ENCODE measurements around the gene STARD9.

STARD9 gene

GRCh38 chr15:42741710-42742109 is 166.3 kb downstream of the STARD9 start:
- Mint-ChIP-seq H3K27me3 (ENCODE audit: low read depth) (no peaks in the 10 kb centered on the region), H3K36me3 (ENCODE audit: low read depth) (peaks cover 8% of the 10 kb centered on the region), H3K4me3 (no peak overlapping the region), H3K9me3 (no peaks in the 10 kb centered on the region), H3K27ac (peak overlapping the region; percentile 65 to 94 (median 94)), H3K4me1 (peaks cover 57% of the 10 kb centered on the region)
- no peak for TF ChIP-seq CTCF (IDR thresholded peaks at IDR 0.05; ENCODE audit: unreplicated experiment in 3 of 3)

- peaks cover 8% of the 10 kb centered on the region for H3K36me3 Mint-ChIP-seq (ENCODE audit: low read depth)
- TF ChIP-seq CTCF (IDR thresholded peaks at IDR 0.05; ENCODE audit: unreplicated experiment in 3 of 3), result no peak
- peak overlapping the region; percentile 65 to 94 (median 94) for H3K27ac Mint-ChIP-seq
- no peaks in the 10 kb centered on the region for H3K9me3 Mint-ChIP-seq
- H3K27me3 Mint-ChIP-seq (ENCODE audit: low read depth), result no peaks in the 10 kb centered on the region
- H3K4me1 Mint-ChIP-seq, result peaks cover 56% of the 10 kb centered on the region
- no peak overlapping the region for H3K4me3 Mint-ChIP-seq
These were observed 166.7 kb downstream of the STARD9 start for GRCh38 chr15:42742149-42742548.

- H3K27me3 Mint-ChIP-seq (ENCODE audit: low read depth), result no peaks in the 10 kb centered on the region
- H3K36me3 Mint-ChIP-seq (ENCODE audit: low read depth), result peaks cover 12% of the 10 kb centered on the region
- H3K4me3 Mint-ChIP-seq, result no peak overlapping the region
- peaks cover 47% of the 10 kb centered on the region for H3K4me1 Mint-ChIP-seq
- no peaks in the 10 kb centered on the region for H3K9me3 Mint-ChIP-seq
- H3K27ac Mint-ChIP-seq, result peak overlapping the region in 2 of 3 experiments; percentile 56 to 94
- TF ChIP-seq CTCF (IDR thresholded peaks at IDR 0.05; ENCODE audit: unreplicated experiment in 3 of 3), result no peak
These were observed 168.8 kb downstream of the STARD9 start for GRCh38 chr15:42744195-42744594.

GRCh38 chr15:42749266-42749665 is 173.9 kb downstream of the STARD9 start:
- TF ChIP-seq CTCF (IDR thresholded peaks at IDR 0.05; ENCODE audit: unreplicated experiment in 3 of 3), result no peak
- H3K4me1 Mint-ChIP-seq, result peaks cover 17% of the 10 kb centered on the region
- H3K4me3 Mint-ChIP-seq, result no peak overlapping the region
- peaks cover 54% of the 10 kb centered on the region for H3K36me3 Mint-ChIP-seq (ENCODE audit: low read depth)
- no peak overlapping the region for H3K27ac Mint-ChIP-seq
- peaks cover 7% of the 10 kb centered on the region for H3K9me3 Mint-ChIP-seq
- H3K27me3 Mint-ChIP-seq (ENCODE audit: low read depth), result no peaks in the 10 kb centered on the region

GRCh38 chr15:42750306-42750705 is 174.9 kb downstream of the STARD9 start:
- H3K9me3 Mint-ChIP-seq, result peaks cover 7% of the 10 kb centered on the region
- no peak for TF ChIP-seq CTCF (IDR thresholded peaks at IDR 0.05; ENCODE audit: unreplicated experiment in 3 of 3)
- H3K27me3 Mint-ChIP-seq (ENCODE audit: low read depth), result no peaks in the 10 kb centered on the region
- H3K4me3 Mint-ChIP-seq, result no peak overlapping the region
- H3K4me1 Mint-ChIP-seq, result peaks cover 13% of the 10 kb centered on the region
- H3K27ac Mint-ChIP-seq, result no peak overlapping the region
- H3K36me3 Mint-ChIP-seq (ENCODE audit: low read depth), result peaks cover 54% of the 10 kb centered on the region

- peaks cover 30% of the 10 kb centered on the region for H3K9me3 Mint-ChIP-seq
- H3K4me1 Mint-ChIP-seq, result no peaks in the 10 kb centered on the region
These were observed 183.7 kb downstream of the STARD9 start for GRCh38 chr15:42759093-42759492.

More at GRCh38 chr15:42759093-42759492, 183.7 kb downstream of the STARD9 start:
- Mint-ChIP-seq H3K4me3 (no peak overlapping the region), H3K36me3 (ENCODE audit: low read depth) (peaks cover 37% of the 10 kb centered on the region), H3K27me3 (ENCODE audit: low read depth) (no peaks in the 10 kb centered on the region), H3K27ac (no peak overlapping the region)
- TF ChIP-seq CTCF (IDR thresholded peaks at IDR 0.05; ENCODE audit: unreplicated experiment in 3 of 3), result no peak
